Activated CD4-positive, alpha-beta memory T cell treated with anti-CD3 and anti-CD28 coated beads, Interleukin-2, amount 10 ng/mL, durations not matched to agents 7 days and 5 days (primary cell): Measurements from ENCODE around the gene PFKP. TPM values are rescaled to one million over a fixed set of nuclear protein-coding genes. Genes with fewer than 3 reads are reported as not detected.

Experiments used
- CTCF ChIA-PET: fragments of 350-600 bp; sonication (Branson Sonifier 250); formaldehyde crosslinking; loops from one replicate; lab custom pipeline; 2021; ENCODE audit warnings: antibody characterized with exemption, inconsistent platforms; lab: Charles Lee
- POLR2A ChIA-PET: fragments of 350-600 bp; sonication (Branson Sonifier 250); formaldehyde crosslinking; loops from one replicate; lab custom pipeline; 2021; ENCODE audit warnings: antibody characterized with exemption; lab: Charles Lee
- DNase-seq: peaks from one replicate; pipeline ENCODE4 v3.0.0-alpha.2; 2020
- H3K27ac Mint-ChIP-seq: one replicate; pipeline ENCODE4 v1.8.0; 2021; ENCODE audit warnings: mild to moderate bottlenecking, mixed read lengths
- H3K27me3 Mint-ChIP-seq: one replicate; pipeline ENCODE4 v1.8.0; 2021; ENCODE audit warnings: mixed read lengths
- H3K36me3 Mint-ChIP-seq: one replicate; pipeline ENCODE4 v1.8.0; 2021; ENCODE audit warnings: low read depth, mixed read lengths
- H3K4me1 Mint-ChIP-seq: one replicate; pipeline ENCODE4 v1.8.0; 2021; ENCODE audit warnings: mixed read lengths
- H3K4me3 Mint-ChIP-seq: one replicate; pipeline ENCODE4 v1.8.0; 2021; ENCODE audit warnings: mild to moderate bottlenecking, mixed read lengths
- H3K9me3 Mint-ChIP-seq: one replicate; pipeline ENCODE4 v1.8.0; 2021; ENCODE audit warnings: mixed read lengths
- total RNA-seq, 2 experiments: library from RNA; stranded (reverse); gene quantifications; one replicate each; pipeline ENCODE4 v1.2.3, GENCODE V29; 2021

The PFKP gene
- 100 to 1,000 TPM; 214 to 215 TPM for total RNA-seq

DNA sequence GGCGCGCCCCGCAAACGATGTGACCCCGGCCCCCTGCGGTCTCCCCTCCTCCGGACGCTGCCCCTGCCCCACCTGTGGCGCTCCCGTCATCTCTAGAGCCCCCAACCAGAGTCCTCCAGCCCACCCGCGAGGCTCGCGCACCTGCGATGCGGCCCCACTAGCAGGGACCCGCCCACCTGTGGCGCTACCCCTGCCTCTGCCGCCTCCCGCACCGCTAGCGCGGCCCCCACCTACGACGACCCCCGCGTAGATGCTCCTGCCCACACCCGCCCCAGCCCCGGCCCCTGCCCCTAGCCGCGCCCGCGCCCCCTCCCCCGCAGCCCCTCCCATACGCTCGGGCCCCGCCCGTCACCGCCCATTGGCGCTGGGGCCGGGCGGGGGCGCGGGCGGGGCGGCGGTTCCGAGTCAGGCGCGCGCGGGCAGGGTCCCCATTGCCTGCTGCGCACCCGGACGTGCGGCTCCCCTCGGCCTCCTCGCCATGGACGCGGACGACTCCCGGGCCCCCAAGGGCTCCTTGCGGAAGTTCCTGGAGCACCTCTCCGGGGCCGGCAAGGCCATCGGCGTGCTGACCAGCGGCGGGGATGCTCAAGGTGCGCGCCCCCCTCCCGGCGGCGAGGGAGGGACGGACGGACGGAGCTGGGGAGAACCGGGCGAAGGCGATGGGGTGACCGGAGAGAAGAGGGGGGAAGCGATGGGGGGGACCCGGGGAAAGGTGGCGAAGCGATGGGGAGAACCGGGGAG lies at the start of gene PFKP:
Gene PFKP (plus strand): TSS at position 431 of the 741 bp plus-strand sequence. CDS start 48 bp downstream, at position 479.
- ChIA-PET CTCF (no interaction called here), POLR2A (interaction anchor here (1.0 to 8.3 kb wide), 5 partner anchors 11 to 105 kb away, joined by 4 to 51 read pairs (median 5); partner anchors contain the start of gene PITRM1)
- Mint-ChIP-seq H3K4me1 (peaks cover 31% of the 10 kb centered on the region), H3K9me3 (no peaks in the 10 kb centered on the region), H3K27ac (peak within 1 kb of the TSS; percentile 81), H3K4me3 (peak within 1 kb of the TSS; percentile 92), H3K36me3 (peaks cover 35% of the 10 kb centered on the region), H3K27me3 (peaks cover 8% of the 10 kb centered on the region)
- peak; percentile 71 for DNase-seq

DNA sequence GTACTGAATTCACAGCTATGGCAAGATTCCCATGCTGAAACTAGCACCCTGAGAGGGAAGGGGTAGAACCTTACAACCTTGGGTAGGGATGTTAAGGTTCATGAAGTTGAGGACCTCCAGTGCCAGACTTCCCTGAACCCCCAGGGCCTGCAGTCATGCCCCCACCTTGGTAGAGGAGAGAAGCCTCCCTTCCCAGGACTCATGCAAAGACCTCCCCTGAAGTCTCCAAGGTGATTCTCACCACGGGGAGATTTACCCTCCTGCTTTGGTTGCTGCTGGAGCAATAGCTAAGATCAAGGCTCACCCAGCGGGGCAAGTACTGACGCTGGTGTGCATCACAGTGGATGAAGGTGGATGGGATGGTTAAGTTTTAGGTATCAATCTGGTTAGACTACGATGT lies 49.1 kb upstream of the PFKP start:
- Mint-ChIP-seq H3K4me3 (no peak overlapping the region), H3K36me3 (no peaks in the 10 kb centered on the region), H3K9me3 (no peaks in the 10 kb centered on the region), H3K27ac (no peak overlapping the region), H3K27me3 (peaks cover 18% of the 10 kb centered on the region), H3K4me1 (no peaks in the 10 kb centered on the region)
- ChIA-PET POLR2A (no interaction called here), CTCF (no interaction called here)
- no peak for DNase-seq

DNA sequence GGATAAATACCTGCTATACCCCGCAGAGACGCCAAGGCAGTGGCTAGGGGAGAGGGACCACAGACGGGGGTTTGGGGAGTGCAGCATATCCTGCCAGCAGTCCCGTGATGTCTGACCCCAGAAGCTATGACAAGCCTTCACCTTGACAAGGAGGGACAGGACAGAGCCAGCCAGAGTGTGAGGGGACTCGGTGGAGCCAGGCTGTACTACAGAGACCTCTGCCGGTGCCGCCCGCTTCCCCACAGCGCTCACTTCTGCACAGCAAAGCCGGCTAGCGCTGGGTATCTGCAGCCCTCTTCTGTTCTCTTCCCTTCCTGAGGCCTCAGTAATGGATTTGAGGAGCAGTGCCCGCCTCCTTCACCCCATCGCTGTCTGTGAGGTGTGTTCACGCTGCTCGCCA lies 47.0 kb upstream of the PFKP start:
- ChIA-PET POLR2A (no interaction called here), CTCF (no interaction called here)
- H3K27me3 Mint-ChIP-seq: peaks cover 18% of the 10 kb centered on the region
- H3K27ac Mint-ChIP-seq: no peak overlapping the region
- DNase-seq: no peak
- H3K9me3 Mint-ChIP-seq: no peaks in the 10 kb centered on the region
- no peak overlapping the region for H3K4me3 Mint-ChIP-seq
- H3K36me3 Mint-ChIP-seq: no peaks in the 10 kb centered on the region
- no peaks in the 10 kb centered on the region for H3K4me1 Mint-ChIP-seq

DNA sequence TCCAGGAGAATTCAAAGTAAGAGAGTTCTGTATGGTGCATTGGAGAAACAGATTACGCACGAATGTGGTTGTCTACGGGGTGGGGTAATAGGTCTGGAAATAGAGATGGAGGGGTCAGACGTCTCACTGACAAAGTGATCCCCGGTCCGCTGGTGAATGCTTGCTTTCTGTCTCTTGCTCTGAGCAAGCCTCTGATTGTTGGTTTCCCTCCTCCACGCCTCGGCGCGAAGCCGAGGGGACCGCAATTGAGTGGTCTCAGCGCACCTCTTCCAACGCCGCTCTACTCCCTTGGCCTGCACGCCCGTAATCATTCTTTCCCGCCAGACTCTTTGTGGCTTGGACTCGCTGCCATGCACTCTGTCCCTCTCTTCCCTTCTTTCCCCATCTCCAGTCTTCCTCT lies 46.5 kb upstream of the PFKP start:
- no peak for DNase-seq
- H3K27ac Mint-ChIP-seq: no peak overlapping the region
- ChIA-PET POLR2A (no interaction called here), CTCF (no interaction called here)
- H3K4me1 Mint-ChIP-seq: no peaks in the 10 kb centered on the region
- no peaks in the 10 kb centered on the region for H3K36me3 Mint-ChIP-seq
- peaks cover 22% of the 10 kb centered on the region for H3K27me3 Mint-ChIP-seq
- H3K4me3 Mint-ChIP-seq: no peak overlapping the region
- H3K9me3 Mint-ChIP-seq: no peaks in the 10 kb centered on the region

DNA sequence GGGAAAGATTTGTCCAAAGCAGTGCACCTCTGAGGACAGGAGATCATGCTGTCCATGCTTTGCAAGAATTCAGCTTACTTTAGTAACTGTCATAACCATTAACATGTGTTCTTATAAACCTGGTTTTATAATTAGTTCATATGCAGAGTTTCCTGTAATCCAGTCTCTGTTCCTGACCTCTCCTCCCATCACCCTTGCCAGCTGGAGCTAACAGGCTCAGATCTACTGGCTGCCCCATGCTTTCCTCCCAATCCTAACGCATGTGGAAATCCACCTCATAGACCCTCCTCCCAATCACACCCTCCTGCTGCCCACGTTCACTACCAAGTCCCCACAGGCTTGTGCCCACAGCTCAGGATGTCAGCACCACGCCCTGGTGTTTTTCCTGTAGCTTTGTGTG lies 45.3 kb upstream of the PFKP start:
- Mint-ChIP-seq H3K27ac (no peak overlapping the region), H3K4me1 (no peaks in the 10 kb centered on the region), H3K9me3 (no peaks in the 10 kb centered on the region), H3K36me3 (no peaks in the 10 kb centered on the region), H3K27me3 (peaks cover 26% of the 10 kb centered on the region), H3K4me3 (no peak overlapping the region)
- CTCF ChIA-PET: no interaction called here
- POLR2A ChIA-PET: no interaction called here
- no peak for DNase-seq

DNA sequence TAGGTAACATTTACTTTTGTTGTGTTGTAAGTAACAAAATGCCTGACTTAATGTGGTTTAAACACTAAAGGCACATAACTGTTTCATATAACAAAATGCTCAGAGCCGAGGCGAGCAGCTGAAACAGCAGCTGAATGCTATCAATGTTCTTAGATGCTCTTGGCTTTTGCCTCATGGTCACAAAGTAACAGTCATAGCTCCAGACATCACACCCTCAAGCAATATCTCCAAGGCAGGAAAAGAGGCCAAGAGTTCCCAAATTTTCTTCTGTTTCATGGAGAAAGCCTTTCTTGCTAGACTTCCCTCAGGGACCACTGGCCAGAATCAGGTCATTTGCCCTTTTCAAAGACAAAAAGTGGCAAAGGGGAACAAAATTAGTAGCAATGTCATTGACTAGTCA lies 43.5 kb upstream of the PFKP start:
- no peak overlapping the region for H3K27ac Mint-ChIP-seq
- POLR2A ChIA-PET: no interaction called here
- no peak overlapping the region for H3K4me3 Mint-ChIP-seq
- H3K4me1 Mint-ChIP-seq: no peaks in the 10 kb centered on the region
- peaks cover 30% of the 10 kb centered on the region for H3K27me3 Mint-ChIP-seq
- no peaks in the 10 kb centered on the region for H3K36me3 Mint-ChIP-seq
- CTCF ChIA-PET: no interaction called here
- no peaks in the 10 kb centered on the region for H3K9me3 Mint-ChIP-seq
- DNase-seq: no peak

DNA sequence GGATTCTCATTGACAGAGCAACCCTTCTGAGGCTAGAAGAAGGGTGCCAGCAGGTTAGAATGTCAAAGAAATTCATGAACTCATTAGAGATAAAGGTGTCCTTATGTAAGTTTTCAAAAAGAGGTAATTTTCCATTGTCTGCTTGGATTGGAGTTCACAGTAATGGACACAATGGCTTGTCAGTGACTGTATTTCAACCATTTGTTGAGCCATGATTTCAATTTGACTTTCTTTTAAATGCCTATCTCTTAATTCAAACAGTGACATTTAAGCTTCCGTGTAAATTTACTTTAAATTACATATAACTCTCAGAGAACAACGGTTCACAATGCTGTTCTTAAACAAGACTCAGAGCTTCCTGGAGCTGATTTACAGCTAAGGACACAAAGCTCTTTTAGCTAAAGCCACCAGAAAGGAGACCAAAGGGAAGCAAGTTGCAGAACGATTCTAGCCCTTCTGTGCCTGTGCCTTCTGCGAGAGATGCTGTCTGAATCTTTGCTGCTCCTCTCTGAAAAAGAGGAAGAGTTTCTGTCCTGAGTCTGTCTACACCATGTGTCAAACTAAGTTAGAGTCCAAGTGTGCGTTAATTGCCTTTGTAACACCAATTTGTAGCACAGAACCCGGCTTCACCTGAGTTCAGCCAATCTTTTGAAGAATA lies 42.2 kb upstream of the PFKP start:
- Mint-ChIP-seq H3K36me3 (no peaks in the 10 kb centered on the region), H3K27me3 (peaks cover 39% of the 10 kb centered on the region), H3K27ac (no peak overlapping the region), H3K4me3 (no peak overlapping the region), H3K4me1 (no peaks in the 10 kb centered on the region), H3K9me3 (no peaks in the 10 kb centered on the region)
- POLR2A ChIA-PET: no interaction called here
- CTCF ChIA-PET: no interaction called here
- DNase-seq: no peak

DNA sequence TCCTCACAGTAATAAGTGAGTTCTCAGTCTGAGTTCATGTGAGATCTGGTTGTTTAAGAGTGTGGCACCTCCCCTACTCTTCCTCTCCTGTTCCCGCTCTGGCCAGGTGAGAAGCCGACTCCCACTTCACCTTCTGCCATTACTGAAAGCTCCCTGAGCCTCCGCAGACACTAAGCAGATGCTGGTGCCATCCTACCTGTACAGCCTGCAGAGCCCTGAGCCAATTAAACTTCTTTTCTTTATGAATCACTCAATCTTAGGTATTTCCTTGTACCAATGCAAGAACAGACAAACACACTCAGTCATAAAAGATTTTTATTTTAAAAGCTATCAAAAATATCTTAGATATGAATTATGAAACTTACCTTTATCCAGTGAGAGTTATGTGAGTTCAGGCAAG lies 39.5 kb upstream of the PFKP start:
- Mint-ChIP-seq H3K4me1 (no peaks in the 10 kb centered on the region), H3K27me3 (peaks cover 43% of the 10 kb centered on the region), H3K9me3 (no peaks in the 10 kb centered on the region), H3K4me3 (no peak overlapping the region), H3K36me3 (no peaks in the 10 kb centered on the region), H3K27ac (no peak overlapping the region)
- POLR2A ChIA-PET: no interaction called here
- no peak for DNase-seq
- CTCF ChIA-PET: no interaction called here

DNA sequence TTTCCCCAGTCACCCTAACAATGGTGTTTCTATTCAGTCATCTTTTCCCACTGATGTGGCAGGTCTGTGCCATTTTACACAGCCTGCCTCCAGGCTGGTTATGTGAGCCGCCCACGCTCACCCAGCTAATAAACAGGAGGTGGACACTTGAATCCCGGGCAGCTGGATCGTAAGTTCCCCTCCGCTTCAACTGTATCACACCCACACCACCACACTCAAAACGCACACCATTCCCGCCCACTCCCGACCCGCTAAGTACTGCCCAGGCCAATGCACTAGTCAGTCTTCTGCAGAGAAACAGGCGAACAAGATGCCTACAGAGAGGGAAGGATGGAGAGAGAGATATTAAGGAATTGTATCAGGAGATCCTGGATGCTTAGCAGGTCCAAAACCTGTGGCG lies 38.9 kb upstream of the PFKP start:
- H3K4me1 Mint-ChIP-seq: no peaks in the 10 kb centered on the region
- no peak overlapping the region for H3K27ac Mint-ChIP-seq
- no peak for DNase-seq
- H3K4me3 Mint-ChIP-seq: no peak overlapping the region
- ChIA-PET POLR2A (no interaction called here), CTCF (no interaction called here)
- peaks cover 39% of the 10 kb centered on the region for H3K27me3 Mint-ChIP-seq
- H3K9me3 Mint-ChIP-seq: no peaks in the 10 kb centered on the region
- no peaks in the 10 kb centered on the region for H3K36me3 Mint-ChIP-seq

DNA sequence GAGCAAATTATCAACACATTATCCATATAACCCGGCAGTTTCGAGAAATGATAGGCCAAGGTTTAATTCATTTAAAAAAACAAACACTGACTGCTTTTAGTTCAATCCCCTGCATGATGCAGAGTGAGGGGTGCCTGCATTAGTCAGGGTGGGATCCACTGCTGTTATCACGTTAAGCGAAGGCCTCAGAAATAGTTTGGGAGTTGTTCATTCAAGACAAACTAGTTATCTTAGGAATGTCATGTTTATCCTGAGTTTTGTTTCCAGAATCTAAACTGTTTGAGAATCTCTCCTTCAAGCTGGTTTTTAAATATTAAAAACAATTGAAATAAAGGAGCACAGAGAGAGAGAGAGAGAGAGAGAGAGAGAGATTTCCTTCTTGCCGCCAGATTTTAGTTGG lies 36.6 kb upstream of the PFKP start:
- no peak for DNase-seq
- ChIA-PET POLR2A (no interaction called here), CTCF (interaction anchor here (1.6 kb wide), 1 partner anchor 12 kb away, joined by 5 read pairs; no protein-coding TSS in a partner anchor)

DNA sequence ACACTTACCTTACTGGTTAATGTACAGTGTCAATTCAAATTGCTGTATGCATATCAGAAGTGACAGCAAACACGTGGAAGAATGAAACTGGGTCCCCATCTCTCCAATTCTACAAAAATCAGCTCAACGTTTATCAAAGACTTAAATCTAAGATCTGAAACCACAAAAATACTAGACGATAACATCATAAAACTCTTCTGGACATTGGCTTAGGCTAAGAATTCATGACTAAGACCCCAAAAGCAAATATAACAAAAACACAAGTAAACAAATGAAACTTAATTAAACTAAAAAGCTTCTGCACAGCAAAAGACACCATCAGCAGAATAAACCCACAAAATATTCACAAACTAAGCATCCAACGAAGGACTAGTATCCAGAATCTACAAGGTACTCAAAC lies 35.9 kb upstream of the PFKP start:
- H3K9me3 Mint-ChIP-seq: no peaks in the 10 kb centered on the region
- CTCF ChIA-PET: interaction anchor here (1.6 kb wide), 1 partner anchor 12 kb away, joined by 5 read pairs; no protein-coding TSS in a partner anchor
- peaks cover 5% of the 10 kb centered on the region for H3K4me1 Mint-ChIP-seq
- no peak overlapping the region for H3K4me3 Mint-ChIP-seq
- DNase-seq: no peak
- H3K36me3 Mint-ChIP-seq: no peaks in the 10 kb centered on the region
- H3K27me3 Mint-ChIP-seq: peaks cover 40% of the 10 kb centered on the region
- POLR2A ChIA-PET: no interaction called here
- no peak overlapping the region for H3K27ac Mint-ChIP-seq

More for the DNA sequence above, 36.6 kb upstream of the PFKP start:
- no peak overlapping the region for H3K4me3 Mint-ChIP-seq
- H3K9me3 Mint-ChIP-seq: no peaks in the 10 kb centered on the region
- H3K27me3 Mint-ChIP-seq: peaks cover 39% of the 10 kb centered on the region
- H3K36me3 Mint-ChIP-seq: no peaks in the 10 kb centered on the region
- no peak overlapping the region for H3K27ac Mint-ChIP-seq
- no peaks in the 10 kb centered on the region for H3K4me1 Mint-ChIP-seq

DNA sequence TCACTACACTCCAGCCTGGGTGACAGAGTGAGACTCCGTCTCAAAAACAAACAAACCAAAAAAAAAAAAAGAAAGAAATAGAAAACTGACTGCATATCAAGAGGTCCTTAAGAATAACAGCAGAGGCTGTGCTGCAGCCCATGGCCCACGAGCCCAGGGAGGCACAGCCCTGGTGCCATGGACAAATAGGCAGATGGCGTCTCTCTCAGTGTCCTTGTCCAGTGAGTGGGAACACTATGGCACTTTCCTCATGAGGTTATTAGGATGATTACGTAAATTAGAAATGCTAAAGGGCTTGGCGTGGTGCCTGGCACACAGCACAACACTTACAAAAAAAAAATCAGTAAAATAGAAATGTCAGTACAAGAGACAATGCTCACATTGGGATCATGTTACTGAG lies 33.4 kb upstream of the PFKP start:
- ChIA-PET POLR2A (no interaction called here), CTCF (no interaction called here)
- Mint-ChIP-seq H3K27ac (no peak overlapping the region), H3K36me3 (no peaks in the 10 kb centered on the region), H3K9me3 (peaks cover 4% of the 10 kb centered on the region), H3K27me3 (peaks cover 43% of the 10 kb centered on the region), H3K4me3 (no peak overlapping the region), H3K4me1 (peaks cover 5% of the 10 kb centered on the region)
- no peak for DNase-seq

DNA sequence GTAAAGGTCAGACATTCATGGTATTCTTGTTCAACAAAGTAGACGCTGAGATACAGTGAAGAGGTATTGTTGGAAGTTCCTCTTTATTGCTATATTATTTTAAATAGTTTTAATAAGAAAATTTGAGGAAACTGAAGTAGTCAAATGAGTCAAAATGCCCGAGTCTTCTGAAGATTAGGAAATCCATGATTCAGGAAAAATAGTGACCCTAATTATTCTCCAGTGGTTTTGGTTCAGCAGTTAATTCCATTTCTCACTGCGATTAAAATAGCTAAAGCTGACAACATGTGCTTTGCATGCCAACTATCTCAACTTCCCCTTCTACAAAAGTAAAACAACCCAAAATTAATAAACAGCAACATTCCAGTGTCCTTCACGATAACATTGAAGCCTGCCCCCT lies 32.7 kb upstream of the PFKP start:
- ChIA-PET POLR2A (no interaction called here), CTCF (no interaction called here)
- Mint-ChIP-seq H3K9me3 (peaks cover 4% of the 10 kb centered on the region), H3K27me3 (peaks cover 43% of the 10 kb centered on the region), H3K27ac (no peak overlapping the region), H3K4me3 (no peak overlapping the region), H3K36me3 (no peaks in the 10 kb centered on the region), H3K4me1 (peaks cover 5% of the 10 kb centered on the region)
- no peak for DNase-seq
